Upper lobe of left lung (tissue), 6 donors: ENCODE results near the gene PREB. TPM values are rescaled to one million over a fixed set of nuclear protein-coding genes. Genes with fewer than 3 reads are reported as not detected.

ENCODE experiments used
- ATAC-seq, 2 donors: fragments of 200-7000 bp; cut with Tn5 transposase; one replicate each; pipeline ENCODE4 v1.9.1; 2022; ENCODE audit warnings: mild to moderate bottlenecking in 2 of 2, moderate library complexity in 2 of 2; ENCODE audit not compliant: low FRiP score in 2 of 2
- DNase-seq, 2 donors: peaks; one replicate each; pipeline ENCODE4 v3.0.0-alpha.2; 2019 to 2020
- H3K27ac ChIP-seq, 4 donors: fragments of 200-600 bp; sonication (generic); one replicate each; pipeline ENCODE4 v1.5.1; 2016 to 2019
- H3K27me3 ChIP-seq, 4 donors: fragments of 200-600 bp; sonication (generic); one replicate each; pipeline ENCODE4 v1.5.1; 2017 to 2019
- H3K36me3 ChIP-seq, 4 donors: fragments of 200-600 bp; sonication (generic); one replicate each; pipeline ENCODE4 v1.5.1; 2016 to 2019
- H3K4me1 ChIP-seq, 4 donors: fragments of 200-600 bp; sonication (generic); one replicate each; pipeline ENCODE4 v1.5.1; 2018 to 2019
- H3K4me3 ChIP-seq, 4 donors: fragments of 200-600 bp; sonication (generic); one replicate each; pipeline ENCODE4 v1.5.1; 2017 to 2019; ENCODE audit warnings: mild to moderate bottlenecking in 2 of 4, moderate library complexity in 1 of 4
- H3K9me3 ChIP-seq, 4 donors: fragments of 200-600 bp; sonication (generic); one replicate each; pipeline ENCODE4 v1.5.1; 2018 to 2019
- CTCF ChIP-seq, 6 experiments: fragments of 450-650 bp in 4 of 6; fragments of 200-600 bp in 2 of 6; sonication (generic) in 2 of 6; IDR thresholded peaks; one replicate each; pipeline ENCODE4 v1.5.1; 2016 to 2019; ENCODE audit warnings: antibody characterized with exemption in 6 of 6
- EP300 ChIP-seq, 4 donors: sonication (generic); formaldehyde crosslinking; IDR thresholded peaks; one replicate each; pipeline ENCODE4 v1.5.1; 2017; ENCODE audit warnings: antibody characterized with exemption in 4 of 4, control low read depth in 2 of 4
- POLR2A ChIP-seq, 4 donors: fragments of 450-650 bp; IDR thresholded peaks; one replicate each; pipeline ENCODE4 v1.5.1; 2016 to 2017; ENCODE audit warnings: antibody characterized with exemption in 4 of 4, mild to moderate bottlenecking in 2 of 4
- POLR2AphosphoS5 ChIP-seq, 2 donors: sonication (generic); formaldehyde crosslinking; IDR thresholded peaks; one replicate each; pipeline ENCODE4 v1.5.1; 2017; ENCODE audit warnings: antibody characterized with exemption in 2 of 2
- WGBS, 2 donors: methylation state at CpG; one replicate each; pipeline ENCODE4 v1.1.5; 2017 to 2018; 5-methylcytosine and 5-hydroxymethylcytosine counted together
- total RNA-seq, 6 donors: library from RNA; depleted of rRNA in 4 of 6; stranded (reverse); fragments of >200 nt in 4 of 6; gene quantifications; one replicate each; pipeline versions ENCODE4 v1.1.0 to v1.2.1, GENCODE V29; 2016 to 2021
- donor health status: DM: no; HTN: no; CAD: no; lungs with moderate emphysema.
- donor health status: DM: no; HTN: yes; CAD: no; lungs with severe emphysema.

PREB gene
- total RNA-seq, 6 donors from 2014 or later, result 45.7 to 102 (median 66.0) TPM

- DNase-seq (peak; percentile 59 to 86), ATAC-seq (peak in 1 of 2 donors; percentile 14)
- Histone ChIP-seq H3K27me3 (no peaks in the 10 kb centered on the region), H3K27ac (peak within 1 kb of the TSS; percentile 90 to 92 (median 91)), H3K9me3 (no peaks in the 10 kb centered on the region), H3K4me3 (peak within 1 kb of the TSS; percentile 44 to 88 (median 70)), H3K4me1 (peaks cover 19 to 33% (median 25%) of the 10 kb centered on the region in 4 donors), H3K36me3 (no peaks in the 10 kb centered on the region)
- TF ChIP-seq CTCF (IDR thresholded peaks at IDR 0.05) (no peak), POLR2AphosphoS5 (IDR thresholded peaks at IDR 0.05) (no peak), POLR2A (IDR thresholded peaks at IDR 0.05) (no peak), EP300 (IDR thresholded peaks at IDR 0.05) (no peak)
- WGBS, 2 donors, result 14 to 25% methylated on average over 27 to 34 of the region's 54 CpGs
Observed at GRCh38 chr2:27086724-27087593, 47.5 kb downstream of the PREB start, which contains the start of gene KHK. Gene KHK, plus strand, starts transcription at chr2:27086772. Its CDS starts 488 bp downstream, at chr2:27087260.

GRCh38 chr2:27086090-27086723 is 48.2 kb downstream of the PREB start:
- Histone ChIP-seq H3K4me1 (peaks cover 26 to 40% (median 31%) of the 10 kb centered on the region in 4 donors), H3K4me3 (peak overlapping the region; percentile 44 to 88 (median 70)), H3K27me3 (no peaks in the 10 kb centered on the region), H3K27ac (peak overlapping the region; percentile 90 to 92 (median 91)), H3K9me3 (no peaks in the 10 kb centered on the region), H3K36me3 (no peaks in the 10 kb centered on the region)
- DNase-seq (peak; percentile 97 to 100), ATAC-seq (peak; percentile 95 to 97)
- TF ChIP-seq POLR2AphosphoS5 (IDR thresholded peaks at IDR 0.05) (peak; percentile 73 to 77), POLR2A (IDR thresholded peaks at IDR 0.05) (peak in 3 of 4 donors; percentile 26 to 80 (median 66)), CTCF (IDR thresholded peaks at IDR 0.05) (peak; percentile 95 to 99 (median 99)), EP300 (IDR thresholded peaks at IDR 0.05) (no peak)
- 0% methylated on average over 50 of the region's 81 CpGs; no CpG with 5 or more reads in 1 of the 2 donors for WGBS, 2 donors

- Histone ChIP-seq H3K9me3 (no peaks in the 10 kb centered on the region), H3K27ac (peak overlapping the region; percentile 90 to 92 (median 91)), H3K36me3 (no peaks in the 10 kb centered on the region), H3K4me1 (peaks cover 27 to 45% (median 35%) of the 10 kb centered on the region in 4 donors), H3K27me3 (no peaks in the 10 kb centered on the region), H3K4me3 (peak overlapping the region; percentile 44 to 88 (median 70))
- WGBS, 2 donors, result 0 to 1% methylated on average over 14 to 20 of the region's 38 CpGs
- DNase-seq (peak; percentile 90 to 91), ATAC-seq (peak; percentile 54 to 74)
- TF ChIP-seq CTCF (IDR thresholded peaks at IDR 0.05) (peak in 4 of 6 experiments; percentile 23 to 65 (median 34)), EP300 (IDR thresholded peaks at IDR 0.05) (no peak), POLR2AphosphoS5 (IDR thresholded peaks at IDR 0.05) (peak; percentile 39 to 63), POLR2A (IDR thresholded peaks at IDR 0.05) (peak in 2 of 4 donors; percentile 15 to 49)
Observed at GRCh38 chr2:27085673-27086089, 48.8 kb downstream of the PREB start.

- WGBS, 2 donors, result 60 to 71% methylated on average over 6 to 10 of the region's 10 CpGs
Observed at GRCh38 chr2:27085062-27085672, 49.3 kb downstream of the PREB start.

More at GRCh38 chr2:27085062-27085672, 49.3 kb downstream of the PREB start:
- Histone ChIP-seq H3K27me3 (no peaks in the 10 kb centered on the region), H3K4me1 (peaks cover 27 to 50% (median 38%) of the 10 kb centered on the region in 4 donors), H3K4me3 (peak overlapping the region; percentile 44 to 88 (median 70)), H3K36me3 (no peaks in the 10 kb centered on the region), H3K27ac (peak overlapping the region; percentile 90 to 92 (median 91)), H3K9me3 (no peaks in the 10 kb centered on the region)
- no peak for DNase-seq
- ATAC-seq, result no peak
- TF ChIP-seq EP300 (IDR thresholded peaks at IDR 0.05) (no peak), CTCF (IDR thresholded peaks at IDR 0.05) (no peak), POLR2A (IDR thresholded peaks at IDR 0.05) (no peak), POLR2AphosphoS5 (IDR thresholded peaks at IDR 0.05) (no peak)
